GM21786 (cell line): ENCODE results near the gene TPST2.
"Not testable (repeated sequence)": the region's sequence is repeated elsewhere in the genome, so short reads cannot be mapped to it uniquely, and the experiment has no call there.

Experiments
- ATAC-seq: cut with Tn5 transposase; IDR thresholded peaks from one replicate; pipeline ENCODE4 v1.9.1; 2021; ENCODE audit not compliant: unreplicated experiment

The TPST2 gene

GRCh38 chr22:26589845-26590736 lies at the start of gene TPST2:
TPST2 (minus strand) TSS chr22:26590132; CDS start chr22:26541630, 48,502 bp downstream.
- peak; percentile 55 for ATAC-seq

GRCh38 chr22:26636296-26636695 lies 46.4 kb upstream of the TPST2 start:
- ATAC-seq: no peak

GRCh38 chr22:26635117-26635516 lies 45.2 kb upstream of the TPST2 start:
- ATAC-seq: no peak

GRCh38 chr22:26634189-26634588 lies 44.3 kb upstream of the TPST2 start:
- no peak for ATAC-seq

- ATAC-seq: no peak
Observed at GRCh38 chr22:26632422-26633155, 42.7 kb upstream of the TPST2 start.

GRCh38 chr22:26631282-26631681 lies 41.4 kb upstream of the TPST2 start:
- ATAC-seq: no peak

- no peak for ATAC-seq
Observed at GRCh38 chr22:26629988-26630761, 40.2 kb upstream of the TPST2 start.

GRCh38 chr22:26624803-26625202 lies 34.9 kb upstream of the TPST2 start:
- ATAC-seq: no peak

GRCh38 chr22:26623984-26624383 lies 34.1 kb upstream of the TPST2 start:
- no peak for ATAC-seq

GRCh38 chr22:26621663-26622062 lies 31.7 kb upstream of the TPST2 start, which contains the start of gene CRYBA4:
CRYBA4 (plus strand) TSS chr22:26621963; CDS start chr22:26622597, 634 bp downstream.
- ATAC-seq: no peak

GRCh38 chr22:26620197-26620596 lies 30.3 kb upstream of the TPST2 start:
- ATAC-seq: no peak

GRCh38 chr22:26619510-26619909 lies 29.6 kb upstream of the TPST2 start:
- no peak for ATAC-seq

GRCh38 chr22:26618455-26618854 lies 28.5 kb upstream of the TPST2 start:
- ATAC-seq: no peak

GRCh38 chr22:26617271-26618199 lies 27.6 kb upstream of the TPST2 start, which contains the start of gene CRYBB1:
CRYBB1 (minus strand) TSS chr22:26618027; CDS start chr22:26616319, 1,708 bp downstream.
- no peak for ATAC-seq

- no peak for ATAC-seq
Observed at GRCh38 chr22:26616650-26617049, 26.7 kb upstream of the TPST2 start.

- ATAC-seq: no peak
Observed at GRCh38 chr22:26615830-26616435, 26.0 kb upstream of the TPST2 start.

GRCh38 chr22:26615149-26615548 lies 25.2 kb upstream of the TPST2 start:
- ATAC-seq: no peak

GRCh38 chr22:26614322-26614721 lies 24.4 kb upstream of the TPST2 start:
- ATAC-seq: no peak

GRCh38 chr22:26613753-26614152 lies 23.8 kb upstream of the TPST2 start:
- ATAC-seq: not testable (repeated sequence)

- no peak for ATAC-seq
Observed at GRCh38 chr22:26612652-26613051, 22.7 kb upstream of the TPST2 start.
